ENCODE measurements around the gene RNF43.

The RNF43 gene

GRCh38 chr17:58382108-58382871 lies 35.0 kb downstream of the RNF43 start:
- no peak for DNase-seq

DNA sequence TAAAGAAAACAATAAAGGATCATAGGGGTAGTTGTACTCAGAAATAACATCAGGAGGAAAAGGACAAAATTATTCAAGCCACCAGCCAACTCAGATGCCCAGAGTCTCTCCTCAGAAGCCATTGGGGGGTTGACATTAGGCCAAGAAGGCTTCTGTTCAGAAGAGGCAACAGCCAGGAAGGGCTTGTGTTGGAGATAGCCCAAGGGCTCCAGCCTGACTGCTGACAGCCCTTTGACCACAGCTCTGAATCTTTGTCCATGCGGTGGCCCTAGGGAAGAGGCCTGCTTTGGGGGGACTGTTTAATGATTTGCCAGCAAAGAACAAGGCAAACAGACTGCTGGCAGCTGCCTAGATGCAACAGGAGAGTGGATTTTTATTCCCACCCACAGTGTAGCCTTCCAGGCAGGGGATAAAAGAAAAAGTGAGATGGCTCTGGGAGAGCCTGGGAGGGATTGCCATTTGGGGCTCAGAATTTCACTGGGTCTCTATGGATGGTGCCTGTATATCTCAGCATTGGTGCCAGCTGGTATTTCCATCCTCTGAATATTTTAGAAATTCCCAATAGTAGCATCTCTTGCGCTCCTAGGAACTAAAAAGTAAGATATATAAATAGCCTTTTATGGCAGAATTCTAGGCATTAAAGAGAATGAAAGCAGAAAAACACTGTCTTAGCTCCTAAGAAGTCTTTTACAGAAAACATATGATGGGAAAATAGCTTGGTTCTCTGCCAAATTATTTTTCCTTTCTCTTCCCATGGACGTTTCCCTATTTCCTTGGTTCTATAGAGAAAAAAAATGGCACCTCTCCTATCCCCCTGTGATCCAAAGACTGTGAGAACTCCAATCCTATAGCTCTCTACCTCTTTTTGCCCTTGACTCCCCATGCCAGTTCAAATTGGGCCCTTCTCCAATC lies 36.0 kb downstream of the RNF43 start:
- H3K36me3 ChIP-seq, result no peaks in the 10 kb centered on the region
- DNase-seq, result no peak
- no peaks in the 10 kb centered on the region for H3K9me3 ChIP-seq
- no peak overlapping the region for H3K4me3 ChIP-seq (ENCODE audit: low read depth, low read length)
- H3K27me3 ChIP-seq, result peaks cover 79% of the 10 kb centered on the region
- TF ChIP-seq, protein P1, sequence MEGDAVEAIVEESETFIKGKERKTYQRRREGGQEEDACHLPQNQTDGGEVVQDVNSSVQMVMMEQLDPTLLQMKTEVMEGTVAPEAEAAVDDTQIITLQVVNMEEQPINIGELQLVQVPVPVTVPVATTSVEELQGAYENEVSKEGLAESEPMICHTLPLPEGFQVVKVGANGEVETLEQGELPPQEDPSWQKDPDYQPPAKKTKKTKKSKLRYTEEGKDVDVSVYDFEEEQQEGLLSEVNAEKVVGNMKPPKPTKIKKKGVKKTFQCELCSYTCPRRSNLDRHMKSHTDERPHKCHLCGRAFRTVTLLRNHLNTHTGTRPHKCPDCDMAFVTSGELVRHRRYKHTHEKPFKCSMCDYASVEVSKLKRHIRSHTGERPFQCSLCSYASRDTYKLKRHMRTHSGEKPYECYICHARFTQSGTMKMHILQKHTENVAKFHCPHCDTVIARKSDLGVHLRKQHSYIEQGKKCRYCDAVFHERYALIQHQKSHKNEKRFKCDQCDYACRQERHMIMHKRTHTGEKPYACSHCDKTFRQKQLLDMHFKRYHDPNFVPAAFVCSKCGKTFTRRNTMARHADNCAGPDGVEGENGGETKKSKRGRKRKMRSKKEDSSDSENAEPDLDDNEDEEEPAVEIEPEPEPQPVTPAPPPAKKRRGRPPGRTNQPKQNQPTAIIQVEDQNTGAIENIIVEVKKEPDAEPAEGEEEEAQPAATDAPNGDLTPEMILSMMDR (IDR thresholded peaks at IDR 0.05; ENCODE audit: low read depth, low read length), result no peak
- H3K4me1 ChIP-seq, result no peaks in the 10 kb centered on the region

More at GRCh38 chr17:58382108-58382871, 35.0 kb downstream of the RNF43 start:
- TF ChIP-seq, protein P1 (IDR thresholded peaks at IDR 0.05; ENCODE audit: low read depth, low read length), result no peak
- Histone ChIP-seq H3K27me3 (peaks cover 72% of the 10 kb centered on the region), H3K9me3 (no peaks in the 10 kb centered on the region), H3K4me3 (ENCODE audit: low read depth, low read length) (no peak overlapping the region), H3K36me3 (no peaks in the 10 kb centered on the region), H3K4me1 (no peaks in the 10 kb centered on the region)

GRCh38 chr17:58380207-58381123 lies 36.9 kb downstream of the RNF43 start:
- Histone ChIP-seq H3K36me3 (no peaks in the 10 kb centered on the region), H3K27me3 (peaks cover 77% of the 10 kb centered on the region), H3K9me3 (no peaks in the 10 kb centered on the region), H3K4me1 (no peaks in the 10 kb centered on the region), H3K4me3 (ENCODE audit: low read depth, low read length) (no peak overlapping the region)
- TF ChIP-seq, protein P1 (IDR thresholded peaks at IDR 0.05; ENCODE audit: low read depth, low read length), result no peak
- no peak for DNase-seq

GRCh38 chr17:58379511-58379824 lies 37.9 kb downstream of the RNF43 start:
- H3K9me3 ChIP-seq, result no peaks in the 10 kb centered on the region
- no peaks in the 10 kb centered on the region for H3K36me3 ChIP-seq
- no peak overlapping the region for H3K4me3 ChIP-seq (ENCODE audit: low read depth, low read length)
- H3K4me1 ChIP-seq, result no peaks in the 10 kb centered on the region
- TF ChIP-seq, protein P1 (IDR thresholded peaks at IDR 0.05; ENCODE audit: low read depth, low read length), result no peak
- H3K27me3 ChIP-seq, result peaks cover 77% of the 10 kb centered on the region
- DNase-seq, result no peak

DNA sequence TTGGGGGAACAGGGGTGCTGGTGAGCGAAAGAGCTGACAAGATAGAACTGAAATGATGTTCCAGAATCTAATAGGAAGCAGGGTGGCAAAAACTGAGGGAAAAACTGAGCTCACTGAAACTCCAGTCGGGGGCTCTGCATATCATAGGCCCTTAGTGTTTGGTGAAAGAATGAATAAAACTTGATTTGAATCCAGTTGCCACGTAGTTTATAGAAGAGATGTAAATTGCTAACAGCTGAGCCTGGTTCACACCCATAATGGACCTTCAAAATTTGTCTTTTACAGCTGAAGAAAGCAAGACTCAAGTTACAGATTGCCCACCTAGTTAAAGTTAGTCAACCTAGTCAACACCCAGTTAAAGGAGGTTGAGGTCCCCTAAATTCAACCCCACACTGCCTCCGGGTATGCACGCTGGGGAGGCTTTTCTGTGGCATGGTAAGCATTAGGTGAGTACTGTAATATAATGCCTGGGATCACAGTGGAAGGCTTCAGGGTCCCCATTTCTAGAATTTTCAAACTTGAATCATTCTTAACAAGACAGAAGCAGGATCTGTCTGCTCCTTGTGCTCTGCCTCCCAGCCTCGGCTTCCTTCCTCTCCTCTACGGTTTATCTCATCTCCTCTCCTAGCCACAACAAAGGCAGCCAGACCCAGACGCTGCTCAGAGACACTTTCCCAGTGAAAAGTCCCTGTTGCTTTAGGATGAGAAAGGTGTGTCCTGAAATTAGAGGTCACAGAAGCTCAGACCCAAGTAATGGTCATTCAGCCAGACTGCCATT lies 38.4 kb downstream of the RNF43 start:
- Histone ChIP-seq H3K27me3 (peaks cover 73% of the 10 kb centered on the region), H3K4me1 (no peaks in the 10 kb centered on the region), H3K9me3 (no peaks in the 10 kb centered on the region), H3K36me3 (no peaks in the 10 kb centered on the region), H3K4me3 (ENCODE audit: low read depth, low read length) (no peak overlapping the region)
- no peak for DNase-seq
- TF ChIP-seq, protein P1 (IDR thresholded peaks at IDR 0.05; ENCODE audit: low read depth, low read length), result no peak
